Calu3 (cell line): ENCODE measurements around the gene ZNF783. TPM values are rescaled to one million over a fixed set of nuclear protein-coding genes. Genes with fewer than 3 reads are reported as not detected.

Source experiments
- BruUV-seq: library from RNA; stranded (reverse); fragments of 400-500 nt; replicated peaks from 2 replicates; lab custom pipeline; 2021; lab: Mats Ljungman, UMichigan
- CTCF ChIA-PET: fragments of 300-600 bp; sonication (Branson Sonifier 250); formaldehyde crosslinking; loops from one replicate; lab custom pipeline; 2022; ENCODE audit warnings: antibody characterized with exemption; lab: Charles Lee
- DNase-seq: peaks from one replicate; pipeline ENCODE4 v3.0.0; 2022
- H3K27ac Mint-ChIP-seq: one replicate; pipeline ENCODE4 v1.8.0; 2022; ENCODE audit warnings: mixed read lengths; ENCODE audit not compliant: unreplicated experiment
- H3K27me3 Mint-ChIP-seq: one replicate; pipeline ENCODE4 v1.8.0; 2022; ENCODE audit warnings: mixed read lengths; ENCODE audit not compliant: unreplicated experiment
- H3K36me3 Mint-ChIP-seq: one replicate; pipeline ENCODE4 v1.8.0; 2022; ENCODE audit warnings: mild to moderate bottlenecking, moderate library complexity, mixed read lengths; ENCODE audit not compliant: insufficient read depth, unreplicated experiment
- H3K4me1 Mint-ChIP-seq: one replicate; pipeline ENCODE4 v1.8.0; 2022; ENCODE audit warnings: mild to moderate bottlenecking, low read depth, mixed read lengths; ENCODE audit not compliant: unreplicated experiment
- H3K4me3 Mint-ChIP-seq: one replicate; pipeline ENCODE4 v1.8.0; 2022; ENCODE audit warnings: mild to moderate bottlenecking, low read depth, moderate library complexity, mixed read lengths; ENCODE audit not compliant: unreplicated experiment
- H3K9me3 Mint-ChIP-seq: one replicate; pipeline ENCODE4 v1.8.0; 2022; ENCODE audit warnings: low read depth, mixed read lengths; ENCODE audit not compliant: unreplicated experiment
- intact Hi-C: fragments of 100-400 bp; cut with micrococcal nuclease; formaldehyde crosslinking; loops from one replicate; pipeline ENCODE4 v1.10.0; 2022; ENCODE audit not compliant: unreplicated experiment
- total RNA-seq: library from RNA; stranded (reverse); gene quantifications from 2 replicates; pipeline ENCODE4 v1.2.3, GENCODE V29; 2022
- TF ChIP-seq, protein P1 (sequence below): fragments of 200-600 bp; IDR thresholded peaks from one replicate; pipeline ENCODE4 v1.8.0; 2022; ENCODE audit warnings: antibody characterized with exemption; ENCODE audit not compliant: unreplicated experiment

The ZNF783 gene
- total RNA-seq, 1 experiment from 2014 or later = 17.8 TPM

DNA sequence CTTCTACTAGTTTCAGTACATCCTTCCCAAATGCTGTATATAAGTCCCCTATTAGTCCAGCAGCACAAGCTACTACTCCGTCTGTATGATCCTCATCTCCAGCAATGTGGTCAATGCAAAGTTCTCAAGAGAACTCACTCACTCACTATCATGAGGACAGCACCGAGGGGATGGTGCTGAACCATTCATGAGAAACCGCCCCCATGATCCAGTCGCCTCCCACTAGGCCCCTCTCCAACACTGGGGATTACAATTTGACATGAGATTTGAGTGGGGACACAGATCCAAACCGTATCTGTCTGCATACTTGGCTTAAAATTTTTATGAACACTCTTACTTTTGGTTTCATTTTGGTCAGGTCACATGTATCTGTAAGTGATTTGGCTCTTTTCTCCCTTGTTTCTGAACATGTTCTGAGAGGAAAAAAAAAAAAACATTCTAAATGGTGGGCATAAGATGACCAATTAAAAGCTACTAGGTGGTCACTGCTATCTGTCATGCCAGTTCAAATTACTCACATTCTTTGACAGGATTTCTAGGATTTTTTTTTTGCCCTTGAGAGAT is 60.1 kb downstream of the ZNF783 start:
- Mint-ChIP-seq H3K9me3 (peaks cover 4% of the 10 kb centered on the region), H3K4me1 (no peaks in the 10 kb centered on the region), H3K27me3 (peaks cover 28% of the 10 kb centered on the region), H3K4me3 (no peak overlapping the region), H3K27ac (no peak overlapping the region), H3K36me3 (no peaks in the 10 kb centered on the region)
- CTCF ChIA-PET = no interaction called here
- no peak for DNase-seq
- no TSS peak for BruUV-seq
- intact Hi-C loops = no loop called here
- TF ChIP-seq, protein P1, sequence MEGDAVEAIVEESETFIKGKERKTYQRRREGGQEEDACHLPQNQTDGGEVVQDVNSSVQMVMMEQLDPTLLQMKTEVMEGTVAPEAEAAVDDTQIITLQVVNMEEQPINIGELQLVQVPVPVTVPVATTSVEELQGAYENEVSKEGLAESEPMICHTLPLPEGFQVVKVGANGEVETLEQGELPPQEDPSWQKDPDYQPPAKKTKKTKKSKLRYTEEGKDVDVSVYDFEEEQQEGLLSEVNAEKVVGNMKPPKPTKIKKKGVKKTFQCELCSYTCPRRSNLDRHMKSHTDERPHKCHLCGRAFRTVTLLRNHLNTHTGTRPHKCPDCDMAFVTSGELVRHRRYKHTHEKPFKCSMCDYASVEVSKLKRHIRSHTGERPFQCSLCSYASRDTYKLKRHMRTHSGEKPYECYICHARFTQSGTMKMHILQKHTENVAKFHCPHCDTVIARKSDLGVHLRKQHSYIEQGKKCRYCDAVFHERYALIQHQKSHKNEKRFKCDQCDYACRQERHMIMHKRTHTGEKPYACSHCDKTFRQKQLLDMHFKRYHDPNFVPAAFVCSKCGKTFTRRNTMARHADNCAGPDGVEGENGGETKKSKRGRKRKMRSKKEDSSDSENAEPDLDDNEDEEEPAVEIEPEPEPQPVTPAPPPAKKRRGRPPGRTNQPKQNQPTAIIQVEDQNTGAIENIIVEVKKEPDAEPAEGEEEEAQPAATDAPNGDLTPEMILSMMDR = no peak

DNA sequence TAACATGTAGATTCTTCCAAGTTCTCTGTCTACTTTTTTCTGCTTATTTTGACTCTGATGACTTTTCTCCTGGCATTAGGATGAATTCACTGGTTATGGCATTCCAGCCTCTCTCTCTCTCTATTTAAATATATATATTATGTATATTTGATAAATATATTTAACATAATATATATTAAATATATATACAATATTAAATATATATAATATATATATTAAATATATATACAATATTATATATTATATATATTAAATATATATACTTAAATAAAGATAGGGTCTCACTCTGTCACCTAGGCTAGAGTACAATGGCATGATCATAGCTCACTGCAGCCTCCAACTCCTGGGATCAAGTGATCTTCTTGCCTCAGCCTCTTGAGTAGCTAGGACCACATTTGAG is 60.7 kb downstream of the ZNF783 start:
- no TSS peak for BruUV-seq
- H3K9me3 Mint-ChIP-seq = peaks cover 4% of the 10 kb centered on the region
- no peak overlapping the region for H3K27ac Mint-ChIP-seq
- CTCF ChIA-PET = no interaction called here
- intact Hi-C loops = no loop called here
- DNase-seq = no peak
- H3K36me3 Mint-ChIP-seq = no peaks in the 10 kb centered on the region
- H3K4me1 Mint-ChIP-seq = no peaks in the 10 kb centered on the region
- peaks cover 21% of the 10 kb centered on the region for H3K27me3 Mint-ChIP-seq
- H3K4me3 Mint-ChIP-seq = no peak overlapping the region
- TF ChIP-seq, protein P1 = no peak

DNA sequence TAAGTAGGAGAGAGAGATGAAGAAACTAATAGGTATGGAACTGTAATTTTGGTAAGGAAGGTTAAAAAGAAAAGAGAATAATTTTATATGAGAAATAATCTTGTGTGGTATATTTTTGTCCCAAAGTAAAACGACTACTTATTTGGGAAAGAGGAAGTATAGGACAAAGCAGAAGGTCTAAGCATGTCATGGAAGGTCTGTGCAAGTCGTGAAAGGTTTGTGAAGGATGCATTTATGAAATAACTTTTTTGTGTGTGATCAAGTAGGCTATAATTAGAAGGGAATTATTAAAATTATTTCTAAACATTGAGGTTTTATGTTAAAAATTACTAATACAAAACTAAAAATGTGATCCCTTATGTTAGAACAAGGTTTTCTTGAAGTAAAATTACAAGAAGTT is 63.3 kb downstream of the ZNF783 start:
- Mint-ChIP-seq H3K9me3 (peaks cover 4% of the 10 kb centered on the region), H3K4me3 (no peak overlapping the region), H3K27me3 (peaks cover 10% of the 10 kb centered on the region), H3K27ac (no peak overlapping the region), H3K36me3 (no peaks in the 10 kb centered on the region), H3K4me1 (no peaks in the 10 kb centered on the region)
- DNase-seq = no peak
- CTCF ChIA-PET = interaction anchor here (0.7 kb wide), 2 partner anchors 42 to 1242 kb away, joined by 4 to 6 read pairs; no protein-coding TSS in a partner anchor
- intact Hi-C loops = no loop called here
- BruUV-seq = no TSS peak
- TF ChIP-seq, protein P1 = no peak

DNA sequence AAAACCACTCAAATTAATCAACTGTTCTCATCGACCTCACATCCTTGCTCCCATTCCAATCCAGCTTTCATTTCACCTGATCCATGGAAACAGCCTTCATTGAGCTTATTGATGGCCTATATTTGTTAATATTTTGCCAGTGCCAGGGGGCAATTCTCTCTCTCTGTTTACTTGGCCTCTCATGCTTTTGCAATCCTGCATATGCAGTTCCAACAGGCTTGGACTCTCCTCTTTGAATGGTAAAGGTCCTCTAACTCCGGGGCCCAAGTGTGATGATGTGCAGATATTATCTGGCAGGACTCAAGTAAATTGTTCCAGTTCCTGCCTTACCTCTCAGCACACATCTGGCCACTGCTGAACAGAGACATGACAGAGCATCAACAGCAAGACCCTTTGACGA is 67.3 kb downstream of the ZNF783 start:
- H3K4me1 Mint-ChIP-seq = no peaks in the 10 kb centered on the region
- CTCF ChIA-PET = no interaction called here
- no TSS peak for BruUV-seq
- no peak overlapping the region for H3K27ac Mint-ChIP-seq
- intact Hi-C loops = no loop called here
- TF ChIP-seq, protein P1 = no peak
- no peak for DNase-seq
- H3K9me3 Mint-ChIP-seq = peaks cover 4% of the 10 kb centered on the region
- H3K27me3 Mint-ChIP-seq = peaks cover 44% of the 10 kb centered on the region
- H3K36me3 Mint-ChIP-seq = peaks cover 5% of the 10 kb centered on the region
- H3K4me3 Mint-ChIP-seq = no peak overlapping the region
